H9 (cell line): ENCODE data around the gene DUS2. TPM values are rescaled to one million over a fixed set of nuclear protein-coding genes. Genes with fewer than 3 reads are reported as not detected.

Experiments
- DNase-seq: peaks from one replicate; pipeline ENCODE4 v3.0.0-alpha.2; 2017
- H2AFZ ChIP-seq: one replicate; pipeline ENCODE4 v1.6.1; 2013; ENCODE audit warnings: mild to moderate bottlenecking, low read length, control low read depth, moderate library complexity
- H2AK5ac ChIP-seq: 2 replicates; pipeline ENCODE4 v1.6.1; 2013; ENCODE audit warnings: low read length, control low read depth, mixed read lengths; ENCODE audit not compliant: insufficient read length
- H2BK120ac ChIP-seq: one replicate; pipeline ENCODE4 v1.6.1; 2013; ENCODE audit warnings: low read depth, mild to moderate bottlenecking, low read length, control low read depth, inconsistent platforms; ENCODE audit not compliant: poor library complexity, severe bottlenecking
- H2BK12ac ChIP-seq: 2 replicates; pipeline ENCODE4 v1.6.1; 2013; ENCODE audit warnings: low read length, control low read depth, mixed read lengths, low read depth; ENCODE audit not compliant: insufficient read length
- H2BK15ac ChIP-seq: 2 replicates; pipeline ENCODE4 v1.6.1; 2013; ENCODE audit warnings: low read depth, low read length, control low read depth
- H2BK20ac ChIP-seq: one replicate; pipeline ENCODE4 v1.6.1; 2013; ENCODE audit warnings: low read depth, mild to moderate bottlenecking, low read length, control low read depth, inconsistent platforms; ENCODE audit not compliant: poor library complexity, severe bottlenecking
- H2BK5ac ChIP-seq: 2 replicates; pipeline ENCODE4 v1.6.1; 2013; ENCODE audit warnings: low read length, control low read depth, mixed read lengths; ENCODE audit not compliant: insufficient read length
- H3K14ac ChIP-seq: 2 replicates; pipeline ENCODE4 v1.6.1; 2013; ENCODE audit warnings: low read length, control low read depth; ENCODE audit not compliant: insufficient read depth
- H3K18ac ChIP-seq: 2 replicates; pipeline ENCODE4 v1.6.1; 2013; ENCODE audit warnings: low read depth, mild to moderate bottlenecking, mixed read lengths, low read length, control low read depth; ENCODE audit not compliant: insufficient read length
- H3K23ac ChIP-seq: 2 replicates; pipeline ENCODE4 v1.6.1; 2013; ENCODE audit warnings: low read length, control low read depth, mixed read lengths, low read depth; ENCODE audit not compliant: insufficient read length
- H3K23me2 ChIP-seq: 2 replicates; pipeline ENCODE4 v1.6.1; 2013; ENCODE audit warnings: low read depth, mild to moderate bottlenecking, mixed read lengths, low read length, control low read depth; ENCODE audit not compliant: insufficient read length, poor library complexity, severe bottlenecking
- H3K27ac ChIP-seq: 2 replicates; pipeline ENCODE4 v1.5.1; 2013; ENCODE audit warnings: low read length, control low read depth, mixed read lengths, low read depth; ENCODE audit not compliant: insufficient read length
- H3K27me3 ChIP-seq: 2 replicates; pipeline ENCODE4 v1.6.1; 2013; ENCODE audit warnings: low read length, control low read depth, inconsistent platforms; ENCODE audit not compliant: insufficient read depth
- H3K4ac ChIP-seq: 2 replicates; pipeline ENCODE4 v1.6.1; 2013; ENCODE audit warnings: low read depth, mild to moderate bottlenecking, control low read depth, inconsistent platforms, low read length, moderate library complexity
- H3K4me1 ChIP-seq: 2 replicates; pipeline ENCODE4 v1.6.1; 2013; ENCODE audit warnings: low read length, control low read depth, inconsistent platforms; ENCODE audit not compliant: insufficient read depth
- H3K4me2 ChIP-seq: 2 replicates; pipeline ENCODE4 v1.6.1; 2013; ENCODE audit warnings: low read length, control low read depth, mixed read lengths; ENCODE audit not compliant: insufficient read length, insufficient read depth
- H3K56ac ChIP-seq: 2 replicates; pipeline ENCODE4 v1.6.1; 2013; ENCODE audit warnings: low read depth, mild to moderate bottlenecking, mixed read lengths, low read length, control low read depth; ENCODE audit not compliant: insufficient read length
- H3K79me1 ChIP-seq: 2 replicates; pipeline ENCODE4 v1.6.1; 2013; ENCODE audit warnings: low read depth, mild to moderate bottlenecking, moderate library complexity, low read length, control low read depth, inconsistent platforms; ENCODE audit not compliant: insufficient read depth, poor library complexity, severe bottlenecking
- H3K79me2 ChIP-seq: 2 replicates; pipeline ENCODE4 v1.6.1; 2013; ENCODE audit warnings: low read length, control low read depth, inconsistent platforms; ENCODE audit not compliant: insufficient read depth
- H3K9ac ChIP-seq: 2 replicates; pipeline ENCODE4 v1.6.1; 2013; ENCODE audit warnings: low read length, control low read depth, mixed read lengths; ENCODE audit not compliant: insufficient read length; ENCODE audit errors: extremely low read depth
- H3K9me3 ChIP-seq: one replicate; pipeline ENCODE4 v1.6.1; 2013; ENCODE audit warnings: low read depth, low read length, inconsistent platforms; ENCODE audit not compliant: control insufficient read depth
- H3T11ph ChIP-seq: one replicate; pipeline ENCODE4 v1.6.1; 2013; ENCODE audit warnings: mild to moderate bottlenecking, low read length, control low read depth, inconsistent platforms
- H4K20me1 ChIP-seq: one replicate; pipeline ENCODE4 v1.6.1; 2013; ENCODE audit not compliant: control insufficient read depth, insufficient read length, insufficient read depth
- H4K5ac ChIP-seq: 2 replicates; pipeline ENCODE4 v1.6.1; 2013; ENCODE audit warnings: low read depth, mild to moderate bottlenecking, mixed read lengths, low read length, control low read depth; ENCODE audit not compliant: insufficient read length
- H4K8ac ChIP-seq: replicated peaks from 2 replicates; pipeline ENCODE4 v1.6.1; 2013; ENCODE audit warnings: low read length, control low read depth, mixed read lengths, low read depth; ENCODE audit not compliant: insufficient read length
- H4K91ac ChIP-seq: 2 replicates; pipeline ENCODE4 v1.6.1; 2013; ENCODE audit warnings: low read depth, mild to moderate bottlenecking, moderate library complexity, mixed read lengths, low read length, control low read depth; ENCODE audit not compliant: insufficient read length
- H3K27ac Mint-ChIP-seq, 3 experiments: 2 replicates in 2 of 3; 3 replicates in 1 of 3; pipeline ENCODE4 v1.8.0; 2020 to 2021; ENCODE audit warnings: mixed read lengths in 3 of 3, mild to moderate bottlenecking in 1 of 3, moderate library complexity in 1 of 3
- H3K27me3 Mint-ChIP-seq: 2 replicates; pipeline ENCODE4 v1.8.0; 2021; ENCODE audit warnings: low read depth, mild to moderate bottlenecking, moderate library complexity, mixed read lengths
- H3K36me3 Mint-ChIP-seq, 3 experiments: 2 replicates in 2 of 3; 3 replicates in 1 of 3; pipeline ENCODE4 v1.8.0; 2020 to 2021; ENCODE audit warnings: low read depth in 3 of 3, mixed read lengths in 3 of 3; ENCODE audit not compliant: insufficient read depth in 1 of 3
- H3K4me1 Mint-ChIP-seq, 2 experiments: 2 replicates each; pipeline ENCODE4 v1.8.0; 2020; ENCODE audit warnings: mixed read lengths in 2 of 2
- H3K4me3 Mint-ChIP-seq, 2 experiments: 2 replicates in 1 of 2; 3 replicates in 1 of 2; pipeline ENCODE4 v1.8.0; 2020 to 2021; ENCODE audit warnings: mild to moderate bottlenecking in 2 of 2, mixed read lengths in 2 of 2, moderate library complexity in 1 of 2
- H3K9me3 Mint-ChIP-seq, 2 experiments: 2 replicates in 1 of 2; 3 replicates in 1 of 2; pipeline ENCODE4 v1.8.0; 2020; ENCODE audit warnings: mild to moderate bottlenecking in 2 of 2, mixed read lengths in 2 of 2, moderate library complexity in 1 of 2
- CTCF ChIP-seq: fragments of 200-600 bp; sonication (generic); conservative IDR thresholded peaks from 3 replicates; pipeline ENCODE4 v1.8.0; 2021; ENCODE audit warnings: antibody characterized with exemption, mild to moderate bottlenecking
- WGBS: extraction: QIAGEN DNeasy Blood & Tissue Kit; methylation state at CpG from one replicate; pipeline ENCODE4 v1.1.7; 2013; ENCODE audit warnings: missing lambda C conversion rate, low lambda C conversion rate, mixed read lengths; ENCODE audit not compliant: insufficient read length; ENCODE audit errors: extremely low coverage; 5-methylcytosine and 5-hydroxymethylcytosine counted together
- total RNA-seq: library from RNA; stranded (reverse); gene quantifications from 2 replicates; pipeline ENCODE4 v1.2.1, GENCODE V29; 2021

DUS2 gene
- total RNA-seq, 1 experiment from 2014 or later, result 28.5 TPM

- Mint-ChIP-seq H3K4me1 (peaks cover 25 to 28% of the 10 kb centered on the region in 2 experiments), H3K27ac (no peak overlapping the region), H3K27me3 (no peaks in the 10 kb centered on the region; the same call in 1 of the 2 replicates), H3K36me3 (peaks cover 0 to 2% (median 0%) of the 10 kb centered on the region in 3 experiments; a peak in 1 of 7 replicates), H3K9me3 (peaks cover 0 to 3% of the 10 kb centered on the region in 2 experiments; a peak in 1 of 5 replicates), H3K4me3 (peak overlapping the region; percentile 99 to 100)
- peaks cover 12% of the 10 kb centered on the region for H3K23me2 ChIP-seq
- no peak overlapping the region for H3K14ac ChIP-seq
- no CpG with 5 or more reads among the region's 6 CpGs for WGBS
- no peak overlapping the region for H4K5ac ChIP-seq
- no peak overlapping the region for H2AK5ac ChIP-seq
- H4K91ac ChIP-seq, result no peak overlapping the region
- H3K23ac ChIP-seq, result no peak overlapping the region
- no peaks in the 10 kb centered on the region for H3K27me3 ChIP-seq
- H4K8ac ChIP-seq, result no peak overlapping the region
- no peak overlapping the region for H2BK120ac ChIP-seq
- H3K4ac ChIP-seq, result no peak overlapping the region
- no peak overlapping the region for H3K18ac ChIP-seq
- peak overlapping the region; percentile 92 for H3K4me2 ChIP-seq
- no peak overlapping the region for H2BK15ac ChIP-seq
- no peak overlapping the region for H2BK12ac ChIP-seq
- no peak overlapping the region for H3K56ac ChIP-seq
- no peaks in the 10 kb centered on the region for H4K20me1 ChIP-seq
- H3K9ac ChIP-seq, result peak overlapping the region; percentile 60
- H2AFZ ChIP-seq, result no peak overlapping the region
- H3K27ac ChIP-seq, result no peak overlapping the region
- no peaks in the 10 kb centered on the region for H3K79me1 ChIP-seq
- H3T11ph ChIP-seq, result no peak overlapping the region
- TF ChIP-seq CTCF, result no peak
- no peak for DNase-seq
- H2BK20ac ChIP-seq, result no peak overlapping the region
- H3K79me2 ChIP-seq, result peaks cover 11% of the 10 kb centered on the region; the same call in 1 of the 2 replicates
- H2BK5ac ChIP-seq, result no peak overlapping the region
- H3K9me3 ChIP-seq, result no peaks in the 10 kb centered on the region
- H3K4me1 ChIP-seq, result no peaks in the 10 kb centered on the region; the same call in 1 of the 2 replicates
These were observed 63.3 kb downstream of the DUS2 start for GRCh38 chr16:68086336-68086841.
